Neutrophil (primary cell): ENCODE results near the gene KCTD11.

Source experiments
- H3K27ac ChIP-seq: fragments of 200-600 bp; sonication (generic); 2 replicates; pipeline ENCODE4 v1.5.1; 2016; ENCODE audit warnings: mild to moderate bottlenecking, moderate library complexity
- H3K27me3 ChIP-seq: fragments of 200-600 bp; sonication (generic); 2 replicates; pipeline ENCODE4 v1.6.0; 2016; ENCODE audit warnings: mild to moderate bottlenecking
- H3K36me3 ChIP-seq: fragments of 200-600 bp; sonication (generic); 2 replicates; pipeline ENCODE4 v1.5.1; 2017
- H3K4me1 ChIP-seq, 2 experiments: fragments of 200-600 bp in 1 of 2; sonication (generic) in 1 of 2; 1 replicate in 1 of 2; 2 replicates in 1 of 2; pipeline versions ENCODE4 v1.5.1 to v1.6.1; 2013 to 2016; ENCODE audit warnings: low read depth in 1 of 2, low read length in 1 of 2, mild to moderate bottlenecking in 1 of 2, moderate library complexity in 1 of 2; ENCODE audit not compliant: control insufficient read depth in 1 of 2, insufficient read depth in 1 of 2
- H3K4me3 ChIP-seq, 2 experiments: fragments of 200-600 bp in 1 of 2; sonication (generic) in 1 of 2; 1 replicate in 1 of 2; 2 replicates in 1 of 2; pipeline ENCODE4 v1.5.1; 2013 to 2016; ENCODE audit warnings: low read depth in 1 of 2, low read length in 1 of 2, mild to moderate bottlenecking in 1 of 2, moderate library complexity in 1 of 2
- H3K9me3 ChIP-seq: fragments of 200-600 bp; sonication (generic); 2 replicates; pipeline ENCODE4 v1.5.1; 2016
- CTCF ChIP-seq: fragments of 200-600 bp; sonication (generic); IDR thresholded peaks from 2 replicates; pipeline ENCODE4 v1.5.1; 2016; ENCODE audit warnings: antibody characterized with exemption

The KCTD11 gene

GRCh38 chr17:7352910-7353635, 1.1 kb downstream of the KCTD11 start:
- peaks cover 10% of the 10 kb centered on the region for H3K27me3 ChIP-seq
- TF ChIP-seq CTCF = no peak
- no peak overlapping the region for H3K27ac ChIP-seq
- peaks cover 23 to 29% of the 10 kb centered on the region in 2 experiments for H3K4me1 ChIP-seq
- H3K9me3 ChIP-seq = no peaks in the 10 kb centered on the region
- peaks cover 56% of the 10 kb centered on the region for H3K36me3 ChIP-seq
- no peak overlapping the region for H3K4me3 ChIP-seq

GRCh38 chr17:7354262-7354843, 2.4 kb downstream of the KCTD11 start:
- Histone ChIP-seq H3K36me3 (peaks cover 43% of the 10 kb centered on the region), H3K4me3 (no peak overlapping the region), H3K27ac (no peak overlapping the region), H3K9me3 (no peaks in the 10 kb centered on the region), H3K4me1 (peaks cover 23 to 29% of the 10 kb centered on the region in 2 experiments), H3K27me3 (peaks cover 10% of the 10 kb centered on the region)
- TF ChIP-seq CTCF = no peak

- Histone ChIP-seq H3K9me3 (no peaks in the 10 kb centered on the region), H3K4me1 (peaks cover 20 to 29% of the 10 kb centered on the region in 2 experiments), H3K4me3 (no peak within 1 kb of the TSS), H3K36me3 (peaks cover 36% of the 10 kb centered on the region), H3K27me3 (peaks cover 10% of the 10 kb centered on the region), H3K27ac (no peak within 1 kb of the TSS)
- TF ChIP-seq CTCF = no peak
Measured at GRCh38 chr17:7355053-7355452, 3.1 kb downstream of the KCTD11 start, which contains the start of gene TMEM95. Gene TMEM95, plus strand, starts transcription at chr17:7355156. Its CDS starts 49 bp downstream, at chr17:7355205.

GRCh38 chr17:7355573-7355972, 3.6 kb downstream of the KCTD11 start:
- Histone ChIP-seq H3K36me3 (peaks cover 31% of the 10 kb centered on the region), H3K27ac (no peak overlapping the region), H3K4me1 (peaks cover 19 to 29% of the 10 kb centered on the region in 2 experiments), H3K27me3 (peaks cover 10% of the 10 kb centered on the region), H3K4me3 (no peak overlapping the region), H3K9me3 (no peaks in the 10 kb centered on the region)
- TF ChIP-seq CTCF = no peak

- Histone ChIP-seq H3K27me3 (peaks cover 10% of the 10 kb centered on the region), H3K36me3 (peaks cover 25% of the 10 kb centered on the region), H3K4me1 (peaks cover 14 to 24% of the 10 kb centered on the region in 2 experiments), H3K27ac (no peak overlapping the region), H3K4me3 (no peak overlapping the region), H3K9me3 (no peaks in the 10 kb centered on the region)
- peak; percentile 92 for TF ChIP-seq CTCF
Measured at GRCh38 chr17:7356072-7356549, 4.1 kb downstream of the KCTD11 start.
